ENCODE results near the gene CBLB.

DNA sequence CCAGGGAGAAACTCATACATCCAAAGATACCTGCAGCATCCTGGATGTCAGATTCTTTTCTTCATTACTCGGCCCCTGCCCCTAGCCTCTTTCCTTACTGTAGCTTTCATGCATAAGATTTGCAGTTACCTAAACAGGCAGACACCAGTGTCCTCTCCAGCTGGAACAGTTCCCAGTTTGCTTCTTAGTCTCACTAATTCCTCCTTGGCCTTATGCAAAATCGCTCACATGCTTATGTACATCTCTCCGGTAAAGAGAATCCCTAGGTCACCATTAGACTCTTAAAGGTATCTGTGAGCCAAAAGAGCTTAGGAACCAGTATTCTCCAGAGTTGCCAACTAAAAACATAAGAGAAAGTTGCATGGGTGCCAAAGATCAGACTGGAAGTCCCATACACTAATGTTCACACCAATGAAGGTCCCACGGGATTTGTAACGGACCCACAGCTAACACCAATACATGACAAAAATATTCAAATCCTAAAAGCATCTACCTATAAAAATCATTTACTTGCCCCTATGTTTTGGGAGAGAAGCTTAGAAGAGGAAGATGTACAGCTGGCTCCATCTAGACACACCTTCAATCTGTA is 66.6 kb downstream of the CBLB start:
- TF ChIP-seq, protein P1, sequence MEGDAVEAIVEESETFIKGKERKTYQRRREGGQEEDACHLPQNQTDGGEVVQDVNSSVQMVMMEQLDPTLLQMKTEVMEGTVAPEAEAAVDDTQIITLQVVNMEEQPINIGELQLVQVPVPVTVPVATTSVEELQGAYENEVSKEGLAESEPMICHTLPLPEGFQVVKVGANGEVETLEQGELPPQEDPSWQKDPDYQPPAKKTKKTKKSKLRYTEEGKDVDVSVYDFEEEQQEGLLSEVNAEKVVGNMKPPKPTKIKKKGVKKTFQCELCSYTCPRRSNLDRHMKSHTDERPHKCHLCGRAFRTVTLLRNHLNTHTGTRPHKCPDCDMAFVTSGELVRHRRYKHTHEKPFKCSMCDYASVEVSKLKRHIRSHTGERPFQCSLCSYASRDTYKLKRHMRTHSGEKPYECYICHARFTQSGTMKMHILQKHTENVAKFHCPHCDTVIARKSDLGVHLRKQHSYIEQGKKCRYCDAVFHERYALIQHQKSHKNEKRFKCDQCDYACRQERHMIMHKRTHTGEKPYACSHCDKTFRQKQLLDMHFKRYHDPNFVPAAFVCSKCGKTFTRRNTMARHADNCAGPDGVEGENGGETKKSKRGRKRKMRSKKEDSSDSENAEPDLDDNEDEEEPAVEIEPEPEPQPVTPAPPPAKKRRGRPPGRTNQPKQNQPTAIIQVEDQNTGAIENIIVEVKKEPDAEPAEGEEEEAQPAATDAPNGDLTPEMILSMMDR (IDR thresholded peaks at IDR 0.05; ENCODE audit: low read depth, low read length, missing input control) = no peak
- TF ChIP-seq, protein P2, sequence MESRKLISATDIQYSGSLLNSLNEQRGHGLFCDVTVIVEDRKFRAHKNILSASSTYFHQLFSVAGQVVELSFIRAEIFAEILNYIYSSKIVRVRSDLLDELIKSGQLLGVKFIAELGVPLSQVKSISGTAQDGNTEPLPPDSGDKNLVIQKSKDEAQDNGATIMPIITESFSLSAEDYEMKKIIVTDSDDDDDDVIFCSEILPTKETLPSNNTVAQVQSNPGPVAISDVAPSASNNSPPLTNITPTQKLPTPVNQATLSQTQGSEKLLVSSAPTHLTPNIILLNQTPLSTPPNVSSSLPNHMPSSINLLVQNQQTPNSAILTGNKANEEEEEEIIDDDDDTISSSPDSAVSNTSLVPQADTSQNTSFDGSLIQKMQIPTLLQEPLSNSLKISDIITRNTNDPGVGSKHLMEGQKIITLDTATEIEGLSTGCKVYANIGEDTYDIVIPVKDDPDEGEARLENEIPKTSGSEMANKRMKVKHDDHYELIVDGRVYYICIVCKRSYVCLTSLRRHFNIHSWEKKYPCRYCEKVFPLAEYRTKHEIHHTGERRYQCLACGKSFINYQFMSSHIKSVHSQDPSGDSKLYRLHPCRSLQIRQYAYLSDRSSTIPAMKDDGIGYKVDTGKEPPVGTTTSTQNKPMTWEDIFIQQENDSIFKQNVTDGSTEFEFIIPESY (IDR thresholded peaks at IDR 0.05) = no peak
